HG03571 (cell line): ENCODE data around the gene GLCE.

ENCODE experiments used
- ATAC-seq: cut with Tn5 transposase; IDR thresholded peaks from one replicate; pipeline ENCODE4 v1.9.1; 2021; ENCODE audit not compliant: unreplicated experiment

GLCE gene

GRCh38 chr15:69316291-69316690 is 155.9 kb downstream of the GLCE start:
- ATAC-seq = no peak

- ATAC-seq = no peak
These were observed 157.0 kb downstream of the GLCE start for GRCh38 chr15:69317392-69317841.

- ATAC-seq = no peak
These were observed 157.6 kb downstream of the GLCE start for GRCh38 chr15:69318033-69318432.

- ATAC-seq = no peak
These were observed 159.2 kb downstream of the GLCE start for GRCh38 chr15:69319384-69320375.

GRCh38 chr15:69320977-69321554 is 160.6 kb downstream of the GLCE start:
- no peak for ATAC-seq
